ENCODE data around the gene APBA2. TPM values are rescaled to one million over a fixed set of nuclear protein-coding genes. Genes with fewer than 3 reads are reported as not detected.

The APBA2 gene
- total and polyA plus RNA-seq, 12 donors: 0.16 to 0.85 (median 0.46) TPM

DNA sequence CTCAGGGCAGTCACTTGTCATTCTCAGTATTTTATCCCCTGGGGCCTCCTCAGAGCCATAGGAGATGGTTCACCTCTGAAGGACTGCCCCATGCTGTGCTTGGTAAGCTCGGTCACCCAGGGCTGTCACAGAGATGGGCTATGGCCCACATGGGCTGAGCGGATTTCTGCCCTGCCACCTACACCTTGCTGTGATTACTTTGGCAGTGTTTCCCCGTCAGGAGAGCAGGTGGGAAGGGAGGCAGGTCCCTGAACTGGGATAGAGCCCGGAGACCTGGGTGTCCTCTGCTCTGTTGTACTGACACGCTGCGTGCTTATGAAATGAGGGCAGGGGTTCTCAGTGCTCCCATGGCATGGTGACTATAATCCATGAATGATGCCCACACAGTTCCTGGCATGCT, 48.9 kb downstream of the APBA2 start:
- Histone ChIP-seq H3K4me3 (no peak overlapping the region), H3K36me3 (no peaks in the 10 kb centered on the region), H3K27me3 (peaks cover 0 to 16% (median 0%) of the 10 kb centered on the region in 7 donors), H3K9me3 (peaks cover 0 to 3% (median 0%) of the 10 kb centered on the region in 11 donors), H3K27ac (no peak overlapping the region), H3K4me1 (peaks cover 0 to 11% (median 0%) of the 10 kb centered on the region in 9 donors)
- intact Hi-C loops (cut with DNase I): no loop called here
- 89 to 94% methylated on average over 6 of the region's 6 CpGs for WGBS, 2 donors
- no peak for DNase-seq
- ATAC-seq: no peak
- TF ChIP-seq, protein P1, sequence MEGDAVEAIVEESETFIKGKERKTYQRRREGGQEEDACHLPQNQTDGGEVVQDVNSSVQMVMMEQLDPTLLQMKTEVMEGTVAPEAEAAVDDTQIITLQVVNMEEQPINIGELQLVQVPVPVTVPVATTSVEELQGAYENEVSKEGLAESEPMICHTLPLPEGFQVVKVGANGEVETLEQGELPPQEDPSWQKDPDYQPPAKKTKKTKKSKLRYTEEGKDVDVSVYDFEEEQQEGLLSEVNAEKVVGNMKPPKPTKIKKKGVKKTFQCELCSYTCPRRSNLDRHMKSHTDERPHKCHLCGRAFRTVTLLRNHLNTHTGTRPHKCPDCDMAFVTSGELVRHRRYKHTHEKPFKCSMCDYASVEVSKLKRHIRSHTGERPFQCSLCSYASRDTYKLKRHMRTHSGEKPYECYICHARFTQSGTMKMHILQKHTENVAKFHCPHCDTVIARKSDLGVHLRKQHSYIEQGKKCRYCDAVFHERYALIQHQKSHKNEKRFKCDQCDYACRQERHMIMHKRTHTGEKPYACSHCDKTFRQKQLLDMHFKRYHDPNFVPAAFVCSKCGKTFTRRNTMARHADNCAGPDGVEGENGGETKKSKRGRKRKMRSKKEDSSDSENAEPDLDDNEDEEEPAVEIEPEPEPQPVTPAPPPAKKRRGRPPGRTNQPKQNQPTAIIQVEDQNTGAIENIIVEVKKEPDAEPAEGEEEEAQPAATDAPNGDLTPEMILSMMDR (IDR thresholded peaks at IDR 0.05): no peak

DNA sequence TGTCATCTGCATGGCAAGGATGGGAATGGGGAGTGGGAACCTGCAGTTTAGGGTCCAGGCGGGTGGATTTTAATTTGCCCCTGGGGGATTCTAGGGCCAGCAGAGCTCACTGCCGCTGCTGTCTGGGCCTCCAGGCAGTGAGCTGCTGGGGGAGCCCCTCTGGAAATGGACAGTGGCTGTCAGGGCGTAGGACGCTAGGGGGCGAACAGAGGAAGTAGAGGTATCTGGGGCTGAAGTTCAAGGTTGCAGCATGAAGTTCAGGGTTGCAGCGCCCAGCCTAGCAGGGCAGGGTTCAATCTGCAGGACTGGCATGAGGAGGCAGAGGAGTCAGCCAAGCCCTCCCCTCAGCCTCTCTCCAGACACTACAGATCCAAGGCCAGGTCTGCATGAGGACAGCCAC, 49.5 kb downstream of the APBA2 start:
- Histone ChIP-seq H3K9me3 (peaks cover 0 to 3% (median 0%) of the 10 kb centered on the region in 11 donors), H3K36me3 (no peaks in the 10 kb centered on the region), H3K4me1 (peaks cover 0 to 11% (median 0%) of the 10 kb centered on the region in 9 donors), H3K27me3 (peaks cover 0 to 14% (median 0%) of the 10 kb centered on the region in 7 donors), H3K27ac (no peak overlapping the region), H3K4me3 (no peak overlapping the region)
- DNase-seq: no peak
- TF ChIP-seq, protein P1 (IDR thresholded peaks at IDR 0.05): peak in 5 of 9 donors; percentile 15 to 29 (median 18)
- ATAC-seq: no peak
- 55 to 56% methylated on average over 6 of the region's 6 CpGs for WGBS, 2 donors
- intact Hi-C loops (cut with DNase I): no loop called here

DNA sequence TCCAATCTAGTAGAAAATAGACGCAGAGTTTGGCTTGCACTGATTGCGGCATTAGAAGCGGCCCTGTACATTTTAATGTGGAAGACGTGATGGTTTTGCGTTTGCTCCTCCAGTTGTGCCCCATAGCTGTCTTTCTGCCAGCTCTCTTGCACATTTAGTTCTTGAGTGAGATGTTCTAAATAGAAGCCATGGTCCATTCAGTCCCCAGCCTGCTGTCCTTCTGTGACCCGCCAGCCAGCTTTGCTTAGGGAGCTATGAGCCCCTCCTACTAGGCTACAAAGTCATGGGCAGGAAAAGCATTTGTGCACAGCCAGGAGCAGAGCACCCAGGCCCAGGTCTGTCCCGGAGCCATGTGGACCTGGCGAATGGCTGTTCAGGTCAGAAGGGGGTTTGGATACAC, 50.3 kb downstream of the APBA2 start:
- no peak overlapping the region for H3K27ac ChIP-seq
- intact Hi-C loops (cut with DNase I): no loop called here
- no peaks in the 10 kb centered on the region for H3K36me3 ChIP-seq
- DNase-seq: no peak
- peaks cover 0 to 13% (median 0%) of the 10 kb centered on the region in 7 donors for H3K27me3 ChIP-seq
- peak in 3 of 8 donors; percentile 45 to 87 (median 66) for ATAC-seq
- peaks cover 0 to 3% (median 0%) of the 10 kb centered on the region in 11 donors for H3K9me3 ChIP-seq
- no peak overlapping the region for H3K4me3 ChIP-seq
- H3K4me1 ChIP-seq: peaks cover 0 to 11% (median 0%) of the 10 kb centered on the region in 9 donors
- TF ChIP-seq, protein P1 (IDR thresholded peaks at IDR 0.05): no peak
- WGBS, 2 donors: 84 to 91% methylated on average over 8 of the region's 8 CpGs

DNA sequence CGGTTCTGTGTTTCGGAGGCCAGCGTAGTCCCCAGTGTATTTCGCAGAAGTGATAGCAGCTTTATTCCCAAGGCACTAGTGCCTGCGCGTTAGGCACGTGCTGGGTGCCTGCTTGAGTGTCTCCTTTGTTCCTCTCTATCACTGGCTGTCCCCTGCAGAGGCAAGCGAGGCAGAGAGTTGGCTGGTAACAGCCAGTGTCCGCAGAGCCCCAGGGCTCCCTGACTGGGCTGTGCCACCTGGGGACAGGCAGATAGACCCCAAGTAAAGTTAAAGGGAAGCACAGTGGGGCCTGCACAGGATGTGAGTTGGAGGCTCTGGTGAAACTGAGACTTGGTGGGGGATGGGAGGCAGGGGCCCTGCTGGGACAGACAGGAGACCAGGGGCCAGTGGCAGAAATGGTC, 50.7 kb downstream of the APBA2 start:
- H3K4me1 ChIP-seq: peaks cover 0 to 11% (median 0%) of the 10 kb centered on the region in 9 donors
- DNase-seq (no peak), ATAC-seq (peak in 2 of 8 donors; percentile 11 to 56)
- WGBS, 2 donors: 74 to 79% methylated on average over 9 of the region's 9 CpGs
- no peaks in the 10 kb centered on the region for H3K36me3 ChIP-seq
- TF ChIP-seq, protein P1 (IDR thresholded peaks at IDR 0.05): no peak
- intact Hi-C loops (cut with DNase I): no loop called here
- peak overlapping the region in 1 of 10 donors; percentile 36 for H3K27ac ChIP-seq
- H3K9me3 ChIP-seq: peaks cover 0 to 3% (median 0%) of the 10 kb centered on the region in 11 donors
- H3K27me3 ChIP-seq: peaks cover 0 to 13% (median 0%) of the 10 kb centered on the region in 7 donors
- H3K4me3 ChIP-seq: no peak overlapping the region

Measured in heart right ventricle (tissue), 16 donors.